GM12878 (cell line): Measurements from ENCODE around the gene PRR5L. TPM values are rescaled to one million over a fixed set of nuclear protein-coding genes. Genes with fewer than 3 reads are reported as not detected.

Experiments
- polyA plus RNA-seq, 11 experiments: library from polyadenylated mRNA; depleted of rRNA in 4 of 11; unstranded in 6 of 11; stranded (reverse) in 5 of 11; fragments of >200 nt; fragmentation: Nextera tagmentation in 4 of 11; fragmentation: Illumina TruSeq in 1 of 11; extraction: Ambion mirVana in 4 of 11; extraction: Trizol in 1 of 11; gene quantifications; 1 replicate in 1 of 11; 2 replicates in 10 of 11; pipeline versions ENCODE4 v1.2.1 to v1.2.3, GENCODE V29; 2011 to 2016; ENCODE audit warnings: inconsistent platforms in 2 of 11, missing spikeins in 2 of 11, low read depth in 1 of 11
- small RNA-seq: library from RNA; depleted of rRNA; stranded (forward); fragments of <200 nt; gene quantifications from one replicate; pipeline ENCODE3, GENCODE V24; 2014
- total RNA-seq, 4 experiments: library from RNA; depleted of rRNA in 3 of 4; stranded (reverse); fragments of >200 nt in 3 of 4; fragmentation: Illumina TruSeq in 1 of 4; extraction: Trizol in 1 of 4; gene quantifications; 2 replicates each; pipeline versions ENCODE4 v1.2.1 to v1.2.3, GENCODE V29; 2013 to 2021

The PRR5L gene
- total and polyA plus RNA-seq, 10 of the 15 experiments (the other 5 are each of a cell fraction or from before 2014, with no cell fraction given): 0.11 to 4.2 (median 0.67) TPM; not detected in 1

Small RNA genes lying within 50 kb of the gene (small RNA-seq; reads per million reads assigned to genes)
- gene AC061999.1: not detected

Other genes with a start within 250 kb of the PRR5L start
- 39.0 and 41.9 TPM in 2 replicates for gene COMMD9, start 6.9 kb upstream of the PRR5L start, total RNA-seq (2014; rRNA removed)
- 26.6 and 31.4 TPM in 2 replicates for gene COMMD9, start 6.9 kb upstream of the PRR5L start, total RNA-seq (2014; rRNA removed; fragmentation: Illumina TruSeq; extraction: Trizol)
- 47.3 and 47.4 TPM in 2 replicates for gene COMMD9, start 6.9 kb upstream of the PRR5L start, total RNA-seq (2021)
- 26.8 and 38.6 TPM in 2 replicates for gene COMMD9, start 6.9 kb upstream of the PRR5L start, polyA plus RNA-seq (2011; rRNA removed)
- gene COMMD9, start 6.9 kb upstream of the PRR5L start, polyA plus RNA-seq (2014; fragmentation: Illumina TruSeq; extraction: Trizol): 41.9 and 55.9 TPM in 2 replicates
- 100 to 1,000 TPM; 102 to 119 TPM for gene COMMD9, start 6.9 kb upstream of the PRR5L start, polyA plus RNA-seq (2014; fragmentation: Nextera tagmentation; extraction: Ambion mirVana)
- gene COMMD9, start 6.9 kb upstream of the PRR5L start, polyA plus RNA-seq (2014; rRNA removed): 49.8 and 56.4 TPM in 2 replicates
- gene COMMD9, start 6.9 kb upstream of the PRR5L start, polyA plus RNA-seq (2016; fragmentation: Nextera tagmentation; extraction: Ambion mirVana): 10 to 100 TPM; 77.7 to 78.7 TPM
- 6.3 and 7.5 TPM in 2 replicates for gene TRAF6, start 214.0 kb downstream of the PRR5L start, total RNA-seq (2014; rRNA removed)
- gene TRAF6, start 214.0 kb downstream of the PRR5L start, total RNA-seq (2014; rRNA removed; fragmentation: Illumina TruSeq; extraction: Trizol): 4.8 and 6.9 TPM in 2 replicates
- gene TRAF6, start 214.0 kb downstream of the PRR5L start, total RNA-seq (2021): 6.7 and 7.1 TPM in 2 replicates
- 10.9 and 11.7 TPM in 2 replicates for gene TRAF6, start 214.0 kb downstream of the PRR5L start, polyA plus RNA-seq (2011; rRNA removed)
- gene TRAF6, start 214.0 kb downstream of the PRR5L start, polyA plus RNA-seq (2014; fragmentation: Illumina TruSeq; extraction: Trizol): 5.3 and 6.8 TPM in 2 replicates
- gene TRAF6, start 214.0 kb downstream of the PRR5L start, polyA plus RNA-seq (2014; fragmentation: Nextera tagmentation; extraction: Ambion mirVana): 1 to 10 TPM; 1.4 to 2.6 TPM
- gene TRAF6, start 214.0 kb downstream of the PRR5L start, polyA plus RNA-seq (2014; rRNA removed): 3.4 and 4.4 TPM in 2 replicates
- gene TRAF6, start 214.0 kb downstream of the PRR5L start, polyA plus RNA-seq (2016; fragmentation: Nextera tagmentation; extraction: Ambion mirVana): 10 to 100 TPM in 1 of 2 experiments, 1 to 10 TPM in 1; 8.3 to 10.5 TPM